ENCODE results near the gene SECISBP2.

The SECISBP2 gene

DNA sequence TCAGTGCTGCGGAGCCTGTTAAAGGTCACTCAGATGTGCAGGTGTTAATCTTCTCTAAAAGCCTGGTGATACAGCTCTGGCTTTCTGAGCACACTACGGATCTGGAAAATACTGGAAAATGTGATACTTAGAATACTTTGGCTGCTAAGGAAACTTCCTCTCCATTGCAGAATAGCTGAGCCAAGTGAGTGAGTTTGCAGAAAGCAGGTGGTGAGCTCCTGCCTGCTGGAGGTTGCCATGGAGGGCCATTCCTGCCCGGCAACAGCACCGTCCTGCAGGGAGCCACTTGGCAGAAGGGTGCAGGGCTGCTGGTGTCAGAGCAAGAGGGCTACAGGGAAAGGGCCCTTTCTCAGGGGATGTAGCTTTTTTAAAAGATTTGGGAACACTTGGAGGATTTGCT, 40.7 kb downstream of the SECISBP2 start:
- H3K4me3 ChIP-seq (ENCODE audit: low read depth, low read length), result no peak overlapping the region
- peak; percentile 5 for DNase-seq (ENCODE audit: low read depth, low spot score)
- in situ Hi-C loops (cut with HindIII; ENCODE audit: low sequenced_read_pairs), result no loop called here
- TF ChIP-seq, protein P1, sequence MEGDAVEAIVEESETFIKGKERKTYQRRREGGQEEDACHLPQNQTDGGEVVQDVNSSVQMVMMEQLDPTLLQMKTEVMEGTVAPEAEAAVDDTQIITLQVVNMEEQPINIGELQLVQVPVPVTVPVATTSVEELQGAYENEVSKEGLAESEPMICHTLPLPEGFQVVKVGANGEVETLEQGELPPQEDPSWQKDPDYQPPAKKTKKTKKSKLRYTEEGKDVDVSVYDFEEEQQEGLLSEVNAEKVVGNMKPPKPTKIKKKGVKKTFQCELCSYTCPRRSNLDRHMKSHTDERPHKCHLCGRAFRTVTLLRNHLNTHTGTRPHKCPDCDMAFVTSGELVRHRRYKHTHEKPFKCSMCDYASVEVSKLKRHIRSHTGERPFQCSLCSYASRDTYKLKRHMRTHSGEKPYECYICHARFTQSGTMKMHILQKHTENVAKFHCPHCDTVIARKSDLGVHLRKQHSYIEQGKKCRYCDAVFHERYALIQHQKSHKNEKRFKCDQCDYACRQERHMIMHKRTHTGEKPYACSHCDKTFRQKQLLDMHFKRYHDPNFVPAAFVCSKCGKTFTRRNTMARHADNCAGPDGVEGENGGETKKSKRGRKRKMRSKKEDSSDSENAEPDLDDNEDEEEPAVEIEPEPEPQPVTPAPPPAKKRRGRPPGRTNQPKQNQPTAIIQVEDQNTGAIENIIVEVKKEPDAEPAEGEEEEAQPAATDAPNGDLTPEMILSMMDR (IDR thresholded peaks at IDR 0.05; ENCODE audit: low read depth, low read length), result no peak

DNA sequence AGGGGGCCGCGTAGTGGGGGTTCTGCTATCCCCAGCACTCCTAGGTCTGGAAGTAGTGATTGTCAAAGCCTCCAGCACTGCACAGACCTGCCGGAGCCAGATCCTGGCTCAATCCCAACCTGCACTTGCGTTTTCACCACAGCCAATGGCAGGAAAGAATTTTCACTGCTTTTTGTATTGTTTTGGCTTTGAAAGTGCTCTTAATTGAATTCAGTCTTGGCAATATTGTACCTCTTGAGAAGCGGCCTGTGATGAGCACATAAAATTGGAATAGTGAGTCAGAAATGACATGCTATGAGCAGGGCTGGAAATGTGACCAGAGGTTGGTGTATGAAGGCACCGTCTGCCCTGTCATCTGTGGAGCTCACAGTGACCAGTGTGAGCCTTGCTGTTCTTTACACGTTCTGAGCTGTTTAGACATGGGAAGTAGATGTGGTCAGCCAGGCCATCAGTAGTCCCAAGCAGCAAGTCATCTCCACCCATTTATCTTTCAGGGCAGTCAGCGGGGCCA, 41.5 kb downstream of the SECISBP2 start:
- no peak overlapping the region for H3K4me3 ChIP-seq (ENCODE audit: low read depth, low read length)
- in situ Hi-C loops (cut with HindIII; ENCODE audit: low sequenced_read_pairs), result no loop called here
- DNase-seq (ENCODE audit: low read depth, low spot score), result no peak
- TF ChIP-seq, protein P1 (IDR thresholded peaks at IDR 0.05; ENCODE audit: low read depth, low read length), result no peak

DNA sequence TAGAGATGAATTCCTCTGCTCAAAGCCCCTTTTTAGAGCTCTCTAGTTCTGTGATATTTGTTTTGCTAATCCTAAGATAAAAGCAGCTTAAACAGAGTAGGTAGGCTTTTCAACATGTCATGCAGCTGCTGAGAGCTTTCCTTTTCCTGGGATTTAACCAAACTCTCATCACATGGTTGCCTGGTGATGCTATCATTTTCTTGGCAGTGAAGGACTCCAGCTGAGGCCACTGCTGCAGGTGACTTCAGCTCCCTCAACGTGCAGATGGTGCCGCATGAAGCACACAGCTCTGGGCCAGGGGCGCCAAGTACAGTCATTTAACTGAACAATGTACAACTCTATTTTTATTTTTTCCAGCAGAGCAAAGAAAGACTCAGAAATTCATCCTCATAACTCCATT, 42.2 kb downstream of the SECISBP2 start:
- in situ Hi-C loops (cut with HindIII; ENCODE audit: low sequenced_read_pairs), result no loop called here
- DNase-seq (ENCODE audit: low read depth, low spot score), result no peak
- H3K4me3 ChIP-seq (ENCODE audit: low read depth, low read length), result no peak overlapping the region
- TF ChIP-seq, protein P1 (IDR thresholded peaks at IDR 0.05; ENCODE audit: low read depth, low read length), result no peak

DNA sequence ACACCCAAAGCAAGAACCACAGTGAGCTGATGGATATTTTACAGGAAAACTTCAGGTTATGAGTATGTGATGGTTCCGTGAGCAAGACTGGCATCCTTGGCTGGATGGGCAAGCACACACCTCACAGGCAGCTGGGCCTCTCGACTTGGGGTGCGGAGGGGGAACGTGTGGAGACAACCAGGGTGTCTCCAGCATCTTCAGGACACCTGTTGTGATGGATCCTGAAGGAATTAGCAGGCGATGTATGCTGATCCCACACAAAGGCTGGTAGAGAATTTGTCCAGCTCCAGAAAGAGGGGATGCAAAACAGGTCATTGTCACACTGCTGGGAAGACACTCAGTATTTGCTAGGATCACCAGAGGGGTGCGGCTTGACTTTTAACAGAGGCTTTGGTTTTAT, 42.7 kb downstream of the SECISBP2 start:
- H3K4me3 ChIP-seq (ENCODE audit: low read depth, low read length), result no peak overlapping the region
- no peak for DNase-seq (ENCODE audit: low read depth, low spot score)
- TF ChIP-seq, protein P1 (IDR thresholded peaks at IDR 0.05; ENCODE audit: low read depth, low read length), result no peak
- in situ Hi-C loops (cut with HindIII; ENCODE audit: low sequenced_read_pairs), result no loop called here

DNA sequence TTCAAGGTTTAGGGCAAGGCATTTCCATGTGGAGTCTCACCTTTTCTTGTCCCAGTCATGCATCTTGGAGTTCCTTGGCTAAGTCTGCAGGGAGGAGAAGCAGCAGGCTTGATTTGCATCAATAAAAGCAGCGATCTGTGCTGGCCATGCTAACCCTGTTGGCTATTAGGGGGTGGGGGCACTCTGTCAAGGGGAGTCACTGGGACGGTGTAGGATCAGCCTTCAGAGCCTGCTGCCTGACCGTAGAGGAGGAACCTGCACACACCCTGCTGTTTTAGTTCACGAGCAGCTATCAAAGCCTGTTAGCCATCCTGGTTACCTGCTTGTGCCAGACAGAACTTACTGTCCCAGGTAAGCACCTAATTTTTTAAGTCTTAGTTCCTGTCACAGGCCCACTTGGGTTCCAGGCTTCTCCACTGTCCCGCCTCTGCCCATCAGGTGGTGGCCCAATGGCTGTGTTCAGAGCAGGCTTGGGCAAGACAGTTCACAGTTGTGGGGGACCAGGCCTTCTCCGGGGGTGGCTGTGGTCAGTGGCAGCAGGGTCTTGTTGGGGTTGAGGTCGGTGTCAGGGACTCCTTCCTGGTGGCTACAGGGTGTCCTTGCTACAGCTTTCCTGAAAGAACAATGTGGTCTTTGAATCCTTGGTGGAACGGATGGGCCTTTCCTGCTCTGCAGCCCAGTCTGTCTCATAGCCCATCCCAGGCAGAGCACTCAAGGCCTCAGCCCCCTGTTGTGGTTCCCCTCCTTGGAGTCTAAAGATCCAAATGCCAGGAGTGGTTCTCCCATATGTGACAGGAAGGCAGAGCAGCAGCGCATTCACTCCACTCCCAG, 43.7 kb downstream of the SECISBP2 start:
- in situ Hi-C loops (cut with HindIII; ENCODE audit: low sequenced_read_pairs), result no loop called here
- no peak overlapping the region for H3K4me3 ChIP-seq (ENCODE audit: low read depth, low read length)
- no peak for DNase-seq (ENCODE audit: low read depth, low spot score)
- TF ChIP-seq, protein P1 (IDR thresholded peaks at IDR 0.05; ENCODE audit: low read depth, low read length), result no peak

DNA sequence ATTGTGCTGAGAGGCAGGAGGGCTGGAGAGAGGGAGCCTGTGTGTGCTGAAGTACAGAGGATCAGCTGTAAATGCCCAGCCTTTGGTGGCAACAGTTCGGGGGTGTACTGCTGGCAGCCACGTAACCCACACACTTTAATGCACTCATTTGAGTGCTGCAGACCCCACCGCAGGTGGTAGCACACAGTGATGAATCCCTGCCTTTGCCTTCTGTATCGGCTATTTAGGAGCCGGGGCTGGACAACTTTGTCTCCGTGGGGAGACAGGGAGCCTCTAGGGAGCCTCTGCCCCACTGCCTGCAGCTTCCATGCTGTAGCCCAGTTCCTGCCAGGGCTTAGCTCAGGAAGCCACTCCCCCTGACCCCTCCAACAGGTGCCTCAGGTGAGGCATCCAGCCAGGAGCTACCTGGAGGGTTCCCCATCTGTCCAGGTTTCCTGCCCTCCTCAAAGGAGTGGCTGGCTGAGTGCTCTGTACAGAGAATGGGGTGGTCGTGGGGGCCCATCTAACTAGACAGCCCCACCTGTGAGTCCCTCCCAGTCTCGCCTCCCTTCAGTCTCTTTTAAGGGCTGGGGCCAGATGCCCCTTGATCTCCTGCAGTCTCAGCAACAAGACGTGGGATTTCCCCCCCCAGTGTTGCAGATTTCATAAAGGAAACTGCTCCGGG, 44.5 kb downstream of the SECISBP2 start:
- no peak overlapping the region for H3K4me3 ChIP-seq (ENCODE audit: low read depth, low read length)
- DNase-seq (ENCODE audit: low read depth, low spot score), result no peak
- TF ChIP-seq, protein P1 (IDR thresholded peaks at IDR 0.05; ENCODE audit: low read depth, low read length), result no peak
- in situ Hi-C loops (cut with HindIII; ENCODE audit: low sequenced_read_pairs), result no loop called here
